ENCODE measurements around the gene ADARB2.

- TF ChIP-seq, protein P1, sequence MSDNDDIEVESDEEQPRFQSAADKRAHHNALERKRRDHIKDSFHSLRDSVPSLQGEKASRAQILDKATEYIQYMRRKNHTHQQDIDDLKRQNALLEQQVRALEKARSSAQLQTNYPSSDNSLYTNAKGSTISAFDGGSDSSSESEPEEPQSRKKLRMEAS (IDR thresholded peaks at IDR 0.05): no peak
- TF ChIP-seq, protein P2, sequence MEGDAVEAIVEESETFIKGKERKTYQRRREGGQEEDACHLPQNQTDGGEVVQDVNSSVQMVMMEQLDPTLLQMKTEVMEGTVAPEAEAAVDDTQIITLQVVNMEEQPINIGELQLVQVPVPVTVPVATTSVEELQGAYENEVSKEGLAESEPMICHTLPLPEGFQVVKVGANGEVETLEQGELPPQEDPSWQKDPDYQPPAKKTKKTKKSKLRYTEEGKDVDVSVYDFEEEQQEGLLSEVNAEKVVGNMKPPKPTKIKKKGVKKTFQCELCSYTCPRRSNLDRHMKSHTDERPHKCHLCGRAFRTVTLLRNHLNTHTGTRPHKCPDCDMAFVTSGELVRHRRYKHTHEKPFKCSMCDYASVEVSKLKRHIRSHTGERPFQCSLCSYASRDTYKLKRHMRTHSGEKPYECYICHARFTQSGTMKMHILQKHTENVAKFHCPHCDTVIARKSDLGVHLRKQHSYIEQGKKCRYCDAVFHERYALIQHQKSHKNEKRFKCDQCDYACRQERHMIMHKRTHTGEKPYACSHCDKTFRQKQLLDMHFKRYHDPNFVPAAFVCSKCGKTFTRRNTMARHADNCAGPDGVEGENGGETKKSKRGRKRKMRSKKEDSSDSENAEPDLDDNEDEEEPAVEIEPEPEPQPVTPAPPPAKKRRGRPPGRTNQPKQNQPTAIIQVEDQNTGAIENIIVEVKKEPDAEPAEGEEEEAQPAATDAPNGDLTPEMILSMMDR (IDR thresholded peaks at IDR 0.05; ENCODE audit: low read depth, low read length, missing input control): no peak
- TF ChIP-seq EGR1 (IDR thresholded peaks at IDR 0.05; ENCODE audit: low read depth in 2 of 2) (no peak), JUND (IDR thresholded peaks at IDR 0.05) (no peak), SP1 (IDR thresholded peaks at IDR 0.05) (no peak), FOXA1 (IDR thresholded peaks at IDR 0.05) (no peak), HNF4A (conservative IDR thresholded peaks at IDR 0.05) (no peak), YY1 (IDR thresholded peaks at IDR 0.05) (no peak), TAF1 (conservative IDR thresholded peaks at IDR 0.05) (no peak), ZBTB33 (IDR thresholded peaks at IDR 0.05) (no peak), RAD21 (IDR thresholded peaks at IDR 0.05) (no peak), GABPA (IDR thresholded peaks at IDR 0.05 in 1 of 2, conservative IDR thresholded peaks at IDR 0.05 in 1 of 2) (no peak)
- TF ChIP-seq, protein P3, sequence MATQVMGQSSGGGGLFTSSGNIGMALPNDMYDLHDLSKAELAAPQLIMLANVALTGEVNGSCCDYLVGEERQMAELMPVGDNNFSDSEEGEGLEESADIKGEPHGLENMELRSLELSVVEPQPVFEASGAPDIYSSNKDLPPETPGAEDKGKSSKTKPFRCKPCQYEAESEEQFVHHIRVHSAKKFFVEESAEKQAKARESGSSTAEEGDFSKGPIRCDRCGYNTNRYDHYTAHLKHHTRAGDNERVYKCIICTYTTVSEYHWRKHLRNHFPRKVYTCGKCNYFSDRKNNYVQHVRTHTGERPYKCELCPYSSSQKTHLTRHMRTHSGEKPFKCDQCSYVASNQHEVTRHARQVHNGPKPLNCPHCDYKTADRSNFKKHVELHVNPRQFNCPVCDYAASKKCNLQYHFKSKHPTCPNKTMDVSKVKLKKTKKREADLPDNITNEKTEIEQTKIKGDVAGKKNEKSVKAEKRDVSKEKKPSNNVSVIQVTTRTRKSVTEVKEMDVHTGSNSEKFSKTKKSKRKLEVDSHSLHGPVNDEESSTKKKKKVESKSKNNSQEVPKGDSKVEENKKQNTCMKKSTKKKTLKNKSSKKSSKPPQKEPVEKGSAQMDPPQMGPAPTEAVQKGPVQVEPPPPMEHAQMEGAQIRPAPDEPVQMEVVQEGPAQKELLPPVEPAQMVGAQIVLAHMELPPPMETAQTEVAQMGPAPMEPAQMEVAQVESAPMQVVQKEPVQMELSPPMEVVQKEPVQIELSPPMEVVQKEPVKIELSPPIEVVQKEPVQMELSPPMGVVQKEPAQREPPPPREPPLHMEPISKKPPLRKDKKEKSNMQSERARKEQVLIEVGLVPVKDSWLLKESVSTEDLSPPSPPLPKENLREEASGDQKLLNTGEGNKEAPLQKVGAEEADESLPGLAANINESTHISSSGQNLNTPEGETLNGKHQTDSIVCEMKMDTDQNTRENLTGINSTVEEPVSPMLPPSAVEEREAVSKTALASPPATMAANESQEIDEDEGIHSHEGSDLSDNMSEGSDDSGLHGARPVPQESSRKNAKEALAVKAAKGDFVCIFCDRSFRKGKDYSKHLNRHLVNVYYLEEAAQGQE (IDR thresholded peaks at IDR 0.05): no peak
- TF ChIP-seq, protein P4, sequence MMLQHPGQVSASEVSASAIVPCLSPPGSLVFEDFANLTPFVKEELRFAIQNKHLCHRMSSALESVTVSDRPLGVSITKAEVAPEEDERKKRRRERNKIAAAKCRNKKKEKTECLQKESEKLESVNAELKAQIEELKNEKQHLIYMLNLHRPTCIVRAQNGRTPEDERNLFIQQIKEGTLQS (IDR thresholded peaks at IDR 0.05): no peak
Measured at GRCh38 chr10:1194161-1194560, 543.2 kb downstream of the ADARB2 start.
